ENCODE data around the gene CA10. TPM values are rescaled to one million over a fixed set of nuclear protein-coding genes. Genes with fewer than 3 reads are reported as not detected.

Gene CA10
- total RNA-seq, 2 donors from 2014 or later, result 0.26 TPM; not detected in 1

DNA sequence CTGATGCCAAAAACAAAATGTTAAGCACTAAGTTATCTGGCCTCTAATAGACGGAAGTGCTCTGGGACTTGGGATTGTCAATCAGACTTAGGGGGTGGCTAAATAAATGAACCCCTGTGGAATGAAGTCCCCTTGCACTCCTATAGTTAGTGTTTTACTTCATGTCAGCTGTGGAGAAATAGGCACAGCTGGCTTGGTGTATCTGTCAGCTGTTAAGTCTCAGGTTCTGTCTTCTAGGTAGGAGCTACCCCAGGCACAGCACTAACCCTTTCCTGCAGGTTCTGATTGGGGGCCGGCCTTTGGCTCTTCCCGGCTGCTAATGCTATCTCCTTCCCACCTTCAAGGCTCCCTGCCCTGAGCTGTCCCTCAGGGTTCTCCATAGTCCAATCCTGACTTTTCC is 487.6 kb downstream of the CA10 start:
- intact Hi-C loops (cut with DNase I), result no loop called here
- Histone ChIP-seq H3K27me3 (no peaks in the 10 kb centered on the region), H3K27ac (no peak overlapping the region), H3K4me3 (no peak overlapping the region), H3K9me3 (no peaks in the 10 kb centered on the region), H3K36me3 (replicated peaks in 1 of 2; ENCODE audit: insufficient read depth in 1 of 2, low read depth in 2 of 2) (no peaks in the 10 kb centered on the region), H3K4me1 (no peaks in the 10 kb centered on the region)
- no peak for ATAC-seq
- no peak for DNase-seq
- TF ChIP-seq POLR2A (IDR thresholded peaks at IDR 0.05) (no peak), CTCF (IDR thresholded peaks at IDR 0.05) (no peak)
- WGBS, 2 donors, result 63 to 70% methylated on average over 3 of the region's 3 CpGs

DNA sequence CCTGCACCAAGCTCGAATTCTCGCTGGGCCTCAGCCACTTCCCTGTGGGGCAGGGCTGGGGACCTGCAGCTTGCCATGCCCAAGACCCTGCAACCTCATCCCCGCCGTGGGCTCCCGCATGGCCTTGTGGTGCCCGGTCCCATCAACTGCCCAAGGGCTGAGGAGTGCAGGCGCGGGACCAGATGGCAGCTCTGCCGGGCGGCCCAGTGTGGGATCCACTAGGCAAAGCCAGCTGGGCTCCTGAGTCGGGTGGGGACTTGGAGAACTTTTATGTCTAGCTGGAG is 489.6 kb downstream of the CA10 start:
- WGBS, 2 donors, result 78 to 80% methylated on average over 1 to 6 of the region's 11 CpGs
- H3K4me1 ChIP-seq, result no peaks in the 10 kb centered on the region
- no peaks in the 10 kb centered on the region for H3K27me3 ChIP-seq
- no peak overlapping the region for H3K4me3 ChIP-seq
- intact Hi-C loops (cut with DNase I), result no loop called here
- DNase-seq, result no peak
- H3K36me3 ChIP-seq (replicated peaks in 1 of 2; ENCODE audit: insufficient read depth in 1 of 2, low read depth in 2 of 2), result no peaks in the 10 kb centered on the region
- TF ChIP-seq POLR2A (IDR thresholded peaks at IDR 0.05) (no peak), CTCF (IDR thresholded peaks at IDR 0.05) (no peak)
- H3K27ac ChIP-seq, result no peak overlapping the region
- H3K9me3 ChIP-seq, result no peaks in the 10 kb centered on the region
- ATAC-seq, result no peak

GRCh38 chr17:51668155-51668962 is 490.2 kb downstream of the CA10 start:
- TF ChIP-seq POLR2A (IDR thresholded peaks at IDR 0.05) (no peak), CTCF (IDR thresholded peaks at IDR 0.05) (no peak)
- WGBS, 2 donors, result 59 to 60% methylated on average over 10 to 12 of the region's 21 CpGs
- Histone ChIP-seq H3K4me1 (no peaks in the 10 kb centered on the region), H3K4me3 (no peak overlapping the region), H3K36me3 (replicated peaks in 1 of 2; ENCODE audit: insufficient read depth in 1 of 2, low read depth in 2 of 2) (no peaks in the 10 kb centered on the region), H3K27me3 (no peaks in the 10 kb centered on the region), H3K9me3 (no peaks in the 10 kb centered on the region), H3K27ac (no peak overlapping the region)
- ATAC-seq, result no peak
- DNase-seq, result no peak
- intact Hi-C loops (cut with DNase I), result no loop called here

DNA sequence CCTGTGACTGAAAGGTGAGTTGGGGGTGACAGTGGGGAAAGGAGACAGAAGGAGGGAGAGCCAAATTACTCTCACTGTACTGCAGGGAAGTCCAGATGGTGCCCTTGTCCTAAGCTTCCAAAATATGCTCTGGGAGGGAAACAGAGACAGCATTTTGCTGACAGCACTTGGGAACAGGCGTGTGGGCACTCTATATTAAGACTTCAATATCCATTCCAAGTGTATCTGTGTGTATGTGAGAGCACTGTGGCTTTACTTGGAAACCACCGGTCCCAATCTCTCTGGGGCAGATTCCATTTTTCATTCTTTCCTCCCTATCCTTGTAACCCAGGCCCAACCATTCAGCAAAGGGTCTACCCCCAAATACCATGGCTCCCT is 490.8 kb downstream of the CA10 start:
- 63 to 87% methylated on average over 2 of the region's 2 CpGs for WGBS, 2 donors
- no peaks in the 10 kb centered on the region for H3K9me3 ChIP-seq
- no peak overlapping the region for H3K27ac ChIP-seq
- H3K4me3 ChIP-seq, result no peak overlapping the region
- H3K4me1 ChIP-seq, result no peaks in the 10 kb centered on the region
- intact Hi-C loops (cut with DNase I), result no loop called here
- TF ChIP-seq POLR2A (IDR thresholded peaks at IDR 0.05) (no peak), CTCF (IDR thresholded peaks at IDR 0.05) (no peak)
- no peaks in the 10 kb centered on the region for H3K36me3 ChIP-seq (replicated peaks in 1 of 2; ENCODE audit: insufficient read depth in 1 of 2, low read depth in 2 of 2)
- H3K27me3 ChIP-seq, result no peaks in the 10 kb centered on the region
- ATAC-seq (no peak), DNase-seq (no peak)
